Osteoblast (primary cell): Measurements from ENCODE around the gene DHRSX. TPM values are rescaled to one million over a fixed set of nuclear protein-coding genes. Genes with fewer than 3 reads are reported as not detected.

ENCODE experiments used
- DNase-seq: peaks from one replicate; pipeline ENCODE4 v3.0.0; 2011; ENCODE audit warnings: low spot score, mixed read lengths; ENCODE audit not compliant: insufficient read length; ENCODE audit errors: missing footprints
- H2AFZ ChIP-seq: 2 replicates; pipeline ENCODE4 v1.6.0; 2011; ENCODE audit warnings: mild to moderate bottlenecking, low read length
- H3K27ac ChIP-seq: 2 replicates; pipeline ENCODE4 v1.5.1; 2011; ENCODE audit warnings: mild to moderate bottlenecking, low read depth, low read length, moderate library complexity
- H3K27me3 ChIP-seq: 2 replicates; pipeline ENCODE4 v1.6.0; 2012; ENCODE audit warnings: mild to moderate bottlenecking, control low read depth, inconsistent platforms, low read length, moderate library complexity; ENCODE audit not compliant: insufficient read depth
- H3K36me3 ChIP-seq: 2 replicates; pipeline ENCODE4 v1.5.1; 2011; ENCODE audit warnings: mild to moderate bottlenecking, low read length, control low read depth, moderate library complexity; ENCODE audit not compliant: insufficient read depth
- H3K4me1 ChIP-seq: 2 replicates; pipeline ENCODE4 v1.5.1; 2011; ENCODE audit warnings: mild to moderate bottlenecking, low read length, control low read depth, moderate library complexity; ENCODE audit not compliant: insufficient read depth
- H3K4me2 ChIP-seq: 2 replicates; pipeline ENCODE4 v1.6.0; 2011; ENCODE audit warnings: mild to moderate bottlenecking, low read length; ENCODE audit not compliant: insufficient read depth
- H3K4me3 ChIP-seq: fragments of 200-600 bp; sonication (generic); 3 replicates; pipeline ENCODE4 v1.5.1; 2012; ENCODE audit warnings: mild to moderate bottlenecking, low read length, inconsistent platforms; ENCODE audit not compliant: insufficient read depth
- H3K79me2 ChIP-seq: 2 replicates; pipeline ENCODE4 v1.6.0; 2012; ENCODE audit warnings: mild to moderate bottlenecking, low read length, control low read depth, inconsistent platforms; ENCODE audit not compliant: insufficient read depth
- H3K9me3 ChIP-seq: 2 replicates; pipeline ENCODE4 v1.5.1; 2011; ENCODE audit warnings: low read depth, low read length, control low read depth
- H4K20me1 ChIP-seq: 2 replicates; pipeline ENCODE4 v1.6.0; 2012; ENCODE audit warnings: mild to moderate bottlenecking, low read length, control low read depth; ENCODE audit not compliant: insufficient read depth
- total RNA-seq: library from RNA; depleted of rRNA; stranded (reverse); fragments of >200 nt; gene quantifications from 2 replicates; pipeline ENCODE4 v1.2.3, GENCODE V29; 2012
- TF ChIP-seq, protein P1 (sequence below): IDR thresholded peaks from 2 replicates; pipeline ENCODE4 v1.5.1; 2011; ENCODE audit warnings: mild to moderate bottlenecking, low read depth, low read length, moderate library complexity; ENCODE audit errors: extremely low read depth

Gene DHRSX
- total RNA-seq, 1 donor, result 37.6 TPM

DNA sequence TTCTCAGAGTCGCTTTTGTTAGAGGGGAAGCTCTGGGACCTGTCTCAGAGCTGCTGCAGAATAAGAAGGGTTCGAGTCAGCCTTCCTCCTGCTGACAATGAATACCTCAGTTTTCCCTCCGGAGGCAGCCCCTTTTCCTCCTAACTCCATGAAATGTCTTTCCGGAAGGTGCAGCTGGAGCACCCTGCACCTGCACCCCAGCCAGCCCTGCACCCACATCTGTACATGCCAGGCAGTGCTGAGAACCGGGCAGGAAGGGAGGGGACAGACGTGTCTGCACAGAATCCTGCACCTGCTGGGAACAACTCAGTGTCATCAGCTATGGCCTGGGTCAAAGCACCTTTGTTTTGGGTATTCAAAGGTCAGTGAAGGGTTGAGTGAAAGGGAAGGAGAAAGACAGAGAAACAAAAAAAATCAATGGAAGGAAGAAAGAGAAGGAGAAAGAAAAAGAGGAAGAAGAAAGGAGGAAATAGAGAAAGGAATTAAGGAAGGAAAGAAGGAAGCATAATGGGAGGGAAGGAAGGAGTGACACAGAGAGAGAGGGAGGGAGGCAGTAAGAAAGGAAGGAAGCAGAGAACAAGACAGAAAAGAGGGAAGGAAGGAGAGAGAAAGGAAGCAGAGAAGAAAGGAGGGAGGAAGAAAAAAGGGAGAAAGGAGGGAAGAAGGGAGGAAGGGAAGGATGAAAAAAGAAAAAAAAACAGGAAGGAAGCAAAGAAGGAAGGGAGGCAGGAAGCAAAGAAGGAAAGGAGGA is 273.7 kb downstream of the DHRSX start:
- Histone ChIP-seq H3K27ac (no peak overlapping the region), H3K36me3 (no peaks in the 10 kb centered on the region), H3K4me1 (no peaks in the 10 kb centered on the region)

DNA sequence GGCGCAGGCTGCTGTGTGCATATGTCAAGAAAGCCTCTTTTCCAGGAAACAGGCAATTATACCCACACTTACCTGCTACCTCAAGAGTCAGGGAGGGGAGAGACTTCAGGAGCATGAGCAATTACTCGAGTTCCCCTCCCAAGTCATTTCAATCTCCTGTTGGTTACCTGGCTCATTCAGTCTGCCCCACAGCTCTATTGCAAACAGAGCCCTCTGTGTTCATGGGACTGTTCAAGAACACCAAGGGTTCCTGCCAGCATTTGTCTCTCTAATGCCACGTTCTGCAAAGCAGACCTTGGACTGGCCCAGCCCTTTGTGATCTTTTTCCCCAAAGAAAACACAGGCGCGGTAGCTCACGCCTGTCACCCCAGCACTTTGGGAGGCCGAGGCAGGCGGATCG is 274.6 kb downstream of the DHRSX start:
- Histone ChIP-seq H2AFZ (no peak overlapping the region), H3K4me1 (no peaks in the 10 kb centered on the region), H3K27ac (no peak overlapping the region)

More for the DNA sequence above, 273.7 kb downstream of the DHRSX start:
- Histone ChIP-seq H3K79me2 (no peaks in the 10 kb centered on the region), H3K4me3 (no peak overlapping the region), H3K27me3 (no peaks in the 10 kb centered on the region), H3K9me3 (no peaks in the 10 kb centered on the region), H2AFZ (no peak overlapping the region), H4K20me1 (no peaks in the 10 kb centered on the region), H3K4me2 (no peak overlapping the region)
- TF ChIP-seq, protein P1, sequence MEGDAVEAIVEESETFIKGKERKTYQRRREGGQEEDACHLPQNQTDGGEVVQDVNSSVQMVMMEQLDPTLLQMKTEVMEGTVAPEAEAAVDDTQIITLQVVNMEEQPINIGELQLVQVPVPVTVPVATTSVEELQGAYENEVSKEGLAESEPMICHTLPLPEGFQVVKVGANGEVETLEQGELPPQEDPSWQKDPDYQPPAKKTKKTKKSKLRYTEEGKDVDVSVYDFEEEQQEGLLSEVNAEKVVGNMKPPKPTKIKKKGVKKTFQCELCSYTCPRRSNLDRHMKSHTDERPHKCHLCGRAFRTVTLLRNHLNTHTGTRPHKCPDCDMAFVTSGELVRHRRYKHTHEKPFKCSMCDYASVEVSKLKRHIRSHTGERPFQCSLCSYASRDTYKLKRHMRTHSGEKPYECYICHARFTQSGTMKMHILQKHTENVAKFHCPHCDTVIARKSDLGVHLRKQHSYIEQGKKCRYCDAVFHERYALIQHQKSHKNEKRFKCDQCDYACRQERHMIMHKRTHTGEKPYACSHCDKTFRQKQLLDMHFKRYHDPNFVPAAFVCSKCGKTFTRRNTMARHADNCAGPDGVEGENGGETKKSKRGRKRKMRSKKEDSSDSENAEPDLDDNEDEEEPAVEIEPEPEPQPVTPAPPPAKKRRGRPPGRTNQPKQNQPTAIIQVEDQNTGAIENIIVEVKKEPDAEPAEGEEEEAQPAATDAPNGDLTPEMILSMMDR, result no peak
- DNase-seq, result no peak

DNA sequence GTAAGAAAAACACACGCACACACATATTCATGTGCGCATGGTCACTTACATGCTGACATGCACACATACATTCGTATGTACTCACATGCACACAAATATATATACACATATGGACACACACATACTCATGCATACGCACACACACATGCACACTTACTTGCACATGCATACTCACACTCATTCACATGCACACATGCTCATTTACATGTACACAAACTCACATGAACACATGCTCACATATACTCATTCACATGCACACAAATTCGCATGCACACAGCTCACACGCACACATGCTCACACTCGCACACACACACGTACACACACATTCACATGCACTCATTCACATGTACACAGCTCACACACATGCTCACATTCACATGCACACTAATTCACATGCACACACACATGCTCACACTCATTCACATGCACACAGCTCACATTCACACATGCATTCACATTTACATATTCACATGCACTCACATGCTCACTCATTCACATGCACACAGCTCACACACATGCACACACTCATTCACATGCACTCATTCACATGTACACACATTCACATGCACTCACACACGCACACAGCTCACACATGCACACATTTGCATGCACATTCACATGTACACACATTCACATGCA is 276.1 kb downstream of the DHRSX start:
- no peaks in the 10 kb centered on the region for H3K36me3 ChIP-seq
- H4K20me1 ChIP-seq, result no peaks in the 10 kb centered on the region
- DNase-seq, result no peak
- TF ChIP-seq, protein P1, result no peak
- no peaks in the 10 kb centered on the region for H3K27me3 ChIP-seq
- no peaks in the 10 kb centered on the region for H3K79me2 ChIP-seq
- no peak overlapping the region for H3K4me2 ChIP-seq
- no peaks in the 10 kb centered on the region for H3K4me1 ChIP-seq
- H3K27ac ChIP-seq, result no peak overlapping the region
- H2AFZ ChIP-seq, result no peak overlapping the region
- peaks cover 2% of the 10 kb centered on the region for H3K9me3 ChIP-seq
- H3K4me3 ChIP-seq, result no peak overlapping the region

More for the DNA sequence above, 274.6 kb downstream of the DHRSX start:
- no peak overlapping the region for H3K4me2 ChIP-seq
- no peaks in the 10 kb centered on the region for H4K20me1 ChIP-seq
- no peak overlapping the region for H3K4me3 ChIP-seq
- no peak for DNase-seq
- no peaks in the 10 kb centered on the region for H3K9me3 ChIP-seq
- H3K27me3 ChIP-seq, result no peaks in the 10 kb centered on the region
- TF ChIP-seq, protein P1, result no peak
- no peaks in the 10 kb centered on the region for H3K79me2 ChIP-seq
- H3K36me3 ChIP-seq, result no peaks in the 10 kb centered on the region

DNA sequence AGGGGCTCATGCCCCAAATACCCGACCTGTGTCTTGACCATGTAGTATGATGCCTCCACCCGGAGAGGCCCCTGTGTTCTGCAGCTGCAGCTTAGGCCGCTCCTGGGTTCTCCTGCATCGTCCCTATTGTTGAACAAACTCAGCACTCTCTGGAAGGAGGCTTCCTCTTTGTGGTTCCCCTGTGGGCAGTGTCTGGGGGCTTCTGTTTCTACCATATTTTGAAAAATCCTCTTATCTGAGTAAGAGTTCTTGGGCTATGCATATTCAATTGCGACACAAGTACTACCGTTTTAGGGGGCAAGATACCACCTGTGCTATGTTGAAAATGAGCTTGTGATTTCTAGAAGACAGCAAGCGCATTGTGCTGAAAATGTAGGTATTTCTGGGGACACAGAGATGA is 276.6 kb downstream of the DHRSX start:
- Histone ChIP-seq H3K79me2 (no peaks in the 10 kb centered on the region), H3K27me3 (no peaks in the 10 kb centered on the region), H3K4me3 (no peak overlapping the region), H3K4me1 (no peaks in the 10 kb centered on the region), H3K4me2 (no peak overlapping the region), H3K9me3 (peaks cover 3% of the 10 kb centered on the region), H2AFZ (no peak overlapping the region), H3K36me3 (no peaks in the 10 kb centered on the region), H3K27ac (no peak overlapping the region), H4K20me1 (no peaks in the 10 kb centered on the region)
- DNase-seq, result no peak
- TF ChIP-seq, protein P1, result no peak
